NCI-H69 (cell line): ENCODE results near the gene CBFA2T2.
A peak's percentile ranks its signal among the peaks of the same experiment; 100 is the strongest.

ENCODE experiments used
- DNase-seq: peaks from one replicate; lab custom pipeline; 2025; lab: John Stamatoyannopoulos, UW

The CBFA2T2 gene

DNA sequence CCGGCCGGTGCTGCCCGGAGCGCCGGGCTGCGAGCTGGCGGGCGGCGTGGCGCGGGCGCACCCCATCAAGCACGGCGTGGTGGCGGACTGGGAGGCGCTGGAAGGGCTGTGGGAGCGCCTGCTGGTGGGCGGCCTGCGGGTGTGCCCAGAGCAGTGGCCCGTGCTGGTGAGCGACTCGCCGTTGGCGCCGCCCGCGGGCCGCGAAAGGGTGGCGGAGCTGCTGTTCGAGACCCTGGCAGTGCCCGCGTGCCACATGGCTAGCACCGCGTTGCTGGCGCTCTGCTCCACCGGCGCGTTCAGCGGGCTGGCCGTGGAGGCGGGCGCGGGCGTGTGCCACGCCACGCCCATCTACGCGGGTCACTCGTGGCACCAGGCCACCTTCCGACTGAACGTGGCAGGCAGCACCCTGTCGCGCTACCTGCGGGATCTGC is 177.4 kb downstream of the CBFA2T2 start:
- peak; percentile 74 for DNase-seq

DNA sequence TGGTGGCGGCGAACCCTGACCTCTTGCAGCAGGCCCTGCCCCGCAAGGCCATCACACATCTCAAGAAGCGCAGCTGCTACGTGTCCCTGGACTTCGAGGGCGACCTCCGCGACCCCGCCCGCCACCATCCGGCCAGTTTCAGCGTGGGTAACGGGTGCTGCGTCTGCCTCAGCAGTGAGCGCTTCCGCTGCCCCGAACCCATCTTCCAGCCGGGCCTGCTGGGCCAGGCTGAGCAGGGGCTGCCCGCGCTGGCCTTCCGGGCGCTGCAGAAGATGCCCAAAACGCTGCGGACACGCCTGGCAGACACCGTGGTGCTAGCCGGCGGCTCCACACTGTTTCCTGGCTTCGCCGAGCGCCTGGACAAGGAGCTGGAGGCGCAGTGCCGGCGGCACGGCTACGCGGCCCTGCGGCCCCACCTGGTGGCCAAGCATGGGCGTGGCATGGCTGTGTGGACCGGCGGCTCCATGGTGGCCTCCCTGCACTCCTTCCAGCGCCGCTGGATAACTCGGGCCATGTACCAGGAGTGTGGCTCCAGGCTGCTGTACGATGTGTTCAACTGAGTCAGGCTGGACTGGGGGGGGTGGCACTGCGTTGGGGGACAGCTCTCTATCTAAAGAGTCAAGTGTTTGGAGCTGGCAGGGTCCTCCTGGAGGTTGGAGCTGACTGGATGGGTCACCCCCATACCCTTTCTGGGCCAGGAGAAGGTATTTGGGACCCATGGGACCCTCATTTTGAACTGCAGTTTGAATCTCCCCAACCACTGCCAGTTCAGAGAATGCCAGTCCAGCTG is 178.0 kb downstream of the CBFA2T2 start:
- DNase-seq: peak; percentile 86

DNA sequence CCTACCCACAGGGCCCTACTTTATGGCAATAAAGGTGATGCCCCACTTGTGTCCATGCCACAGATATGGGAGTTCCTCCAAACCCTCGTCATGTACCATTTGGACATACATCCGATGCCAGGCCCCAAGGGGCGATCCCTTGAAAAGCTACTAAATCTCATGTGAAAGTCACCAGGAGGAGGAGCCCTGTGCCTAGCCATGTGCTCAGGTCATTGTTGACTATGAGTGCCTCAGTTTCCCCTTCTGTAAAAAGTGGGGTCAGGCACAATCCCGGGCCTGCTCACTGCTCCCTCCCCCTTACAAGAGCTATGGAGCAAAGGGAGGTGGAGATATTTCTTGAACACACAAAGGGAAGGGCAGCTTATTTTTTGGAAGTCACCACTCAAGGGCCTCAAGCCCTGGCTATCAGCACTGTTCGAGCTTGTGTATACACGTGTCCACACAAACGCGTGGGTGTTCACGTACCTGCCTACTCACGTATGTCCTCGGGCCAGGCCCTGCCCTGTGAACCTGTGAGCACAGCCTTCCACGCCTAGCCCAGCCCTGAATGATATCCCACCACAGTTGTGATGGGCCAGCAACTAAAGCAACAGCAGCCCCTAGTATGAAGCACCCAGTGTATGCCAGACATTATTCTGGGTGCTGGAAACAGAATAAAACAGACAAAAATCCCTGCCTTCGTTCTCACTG is 178.7 kb downstream of the CBFA2T2 start:
- DNase-seq: no peak

DNA sequence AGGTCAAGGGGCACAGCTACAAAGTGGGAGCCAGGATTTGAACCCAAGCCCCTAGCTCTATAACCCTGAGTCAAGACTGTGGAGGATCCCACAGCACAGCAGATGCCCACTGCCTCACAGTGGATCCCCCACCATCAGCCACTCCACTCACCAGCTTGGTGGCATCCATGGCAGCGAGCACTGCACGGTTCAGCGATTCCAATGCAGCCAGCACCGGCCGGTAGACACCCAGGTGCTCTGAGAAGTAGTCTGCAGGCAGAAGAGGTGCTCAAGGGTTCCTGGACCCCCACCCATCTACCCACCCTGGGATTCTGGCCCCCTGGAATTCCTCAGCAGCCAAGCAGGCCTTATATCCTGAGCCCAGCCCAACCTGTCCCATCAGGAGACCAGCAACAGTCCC is 179.3 kb downstream of the CBFA2T2 start:
- no peak for DNase-seq

DNA sequence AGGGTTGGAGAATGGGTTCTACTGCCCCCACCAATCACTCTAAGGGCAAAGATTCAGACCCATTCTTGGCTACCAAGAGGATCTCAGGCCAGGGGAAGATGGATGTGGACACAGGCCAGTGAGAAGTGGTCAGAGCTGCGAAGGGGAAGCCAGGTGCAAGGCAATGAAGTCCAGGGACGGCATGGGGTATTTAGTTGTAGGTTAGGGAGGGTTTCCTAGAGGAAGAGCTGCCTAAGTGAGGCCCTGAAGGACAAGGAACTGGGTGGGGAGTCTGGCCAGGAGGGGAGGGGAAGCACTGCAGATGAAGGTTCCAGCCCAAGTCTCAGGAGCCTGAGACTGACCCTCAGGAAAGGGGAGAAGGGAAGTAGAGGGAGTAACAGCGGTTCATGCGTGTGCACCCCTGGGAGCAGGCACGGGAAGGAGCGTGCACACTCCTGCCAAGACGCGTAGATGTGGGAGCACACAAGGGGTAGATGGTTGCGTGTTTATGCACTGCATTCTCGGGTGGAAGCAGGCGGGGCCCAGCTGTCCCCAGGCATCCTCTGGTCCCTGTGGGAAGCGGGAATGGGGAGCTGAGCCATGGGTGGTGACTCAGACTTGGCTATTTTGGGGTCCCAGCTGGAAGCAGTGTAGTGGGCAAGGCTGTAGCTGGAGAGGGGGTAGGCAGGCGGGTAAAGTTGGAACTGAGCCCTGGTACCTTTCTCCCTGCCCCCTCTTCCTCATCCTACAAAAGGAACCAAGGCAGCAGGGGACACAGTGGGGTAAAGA is 180.2 kb downstream of the CBFA2T2 start:
- DNase-seq: no peak

DNA sequence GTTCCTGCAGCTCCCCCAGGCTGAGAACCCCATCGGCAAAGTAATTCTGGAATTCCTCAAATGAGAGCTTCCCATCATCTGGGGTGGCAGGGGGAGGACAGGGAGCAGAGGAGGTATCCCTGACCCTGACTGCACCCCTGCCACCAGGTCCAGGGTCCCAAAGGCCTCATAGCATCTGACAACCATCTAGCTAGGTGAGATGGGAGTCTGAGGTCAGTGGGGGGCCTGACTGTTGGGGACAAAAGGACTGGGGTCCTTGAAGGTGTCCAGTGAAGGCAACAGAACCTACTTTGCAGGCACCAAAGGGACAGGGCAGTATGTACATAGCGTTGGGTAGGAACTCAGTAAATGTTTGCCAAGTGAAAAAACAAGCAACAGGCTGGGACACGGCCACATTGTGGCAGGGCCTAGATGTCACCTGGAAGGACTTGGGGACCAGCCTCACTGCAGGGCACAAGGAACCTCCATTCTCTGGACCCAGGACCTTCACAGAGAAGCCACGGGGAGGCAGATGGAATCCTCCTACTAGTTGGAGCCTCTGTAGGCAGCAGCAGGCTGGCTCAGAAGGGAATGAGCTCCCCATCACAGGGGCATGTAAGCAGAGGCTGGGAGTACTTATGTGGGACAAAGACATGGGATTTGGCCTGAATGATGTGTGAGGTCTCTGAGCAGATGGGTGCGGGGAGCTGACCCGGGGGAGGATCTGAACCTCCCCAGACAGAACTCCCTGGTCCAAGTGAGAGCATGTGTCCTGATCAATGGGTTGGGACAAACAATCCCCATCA is 181.0 kb downstream of the CBFA2T2 start:
- no peak for DNase-seq

DNA sequence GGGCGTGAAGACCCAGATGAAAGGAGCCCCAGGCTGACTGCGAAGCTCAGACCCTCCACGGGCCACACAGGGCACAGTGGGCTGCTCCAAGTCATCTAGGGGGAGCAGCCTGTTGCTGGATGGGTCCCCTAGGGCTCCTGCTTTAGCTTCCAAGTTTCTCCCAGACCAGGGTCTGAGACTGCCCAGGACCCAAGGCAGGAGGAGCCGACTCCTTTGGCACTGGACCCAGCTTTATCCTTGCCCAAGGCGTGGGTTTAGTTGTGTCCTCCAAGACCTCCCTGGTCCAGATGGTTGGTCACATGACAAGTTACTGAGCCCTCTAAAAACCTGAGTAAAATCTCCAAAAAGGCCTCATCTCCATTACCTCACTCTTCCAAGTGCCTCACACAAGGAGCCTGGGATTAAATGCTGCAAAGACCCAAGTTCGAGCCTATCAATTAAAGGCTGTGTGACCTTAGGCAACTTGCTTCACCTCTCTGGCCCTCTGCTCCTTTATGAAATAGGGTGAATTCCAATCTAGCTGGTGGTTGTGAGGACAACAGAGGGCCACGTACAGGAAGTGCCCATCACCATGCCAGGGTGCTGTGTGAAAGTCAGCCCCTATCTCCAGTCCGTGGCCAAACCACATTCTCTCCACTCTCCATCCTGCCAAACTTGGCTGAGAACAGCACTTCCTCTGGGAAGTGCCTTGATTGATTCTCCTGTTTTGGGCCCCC is 181.8 kb downstream of the CBFA2T2 start:
- DNase-seq: no peak

DNA sequence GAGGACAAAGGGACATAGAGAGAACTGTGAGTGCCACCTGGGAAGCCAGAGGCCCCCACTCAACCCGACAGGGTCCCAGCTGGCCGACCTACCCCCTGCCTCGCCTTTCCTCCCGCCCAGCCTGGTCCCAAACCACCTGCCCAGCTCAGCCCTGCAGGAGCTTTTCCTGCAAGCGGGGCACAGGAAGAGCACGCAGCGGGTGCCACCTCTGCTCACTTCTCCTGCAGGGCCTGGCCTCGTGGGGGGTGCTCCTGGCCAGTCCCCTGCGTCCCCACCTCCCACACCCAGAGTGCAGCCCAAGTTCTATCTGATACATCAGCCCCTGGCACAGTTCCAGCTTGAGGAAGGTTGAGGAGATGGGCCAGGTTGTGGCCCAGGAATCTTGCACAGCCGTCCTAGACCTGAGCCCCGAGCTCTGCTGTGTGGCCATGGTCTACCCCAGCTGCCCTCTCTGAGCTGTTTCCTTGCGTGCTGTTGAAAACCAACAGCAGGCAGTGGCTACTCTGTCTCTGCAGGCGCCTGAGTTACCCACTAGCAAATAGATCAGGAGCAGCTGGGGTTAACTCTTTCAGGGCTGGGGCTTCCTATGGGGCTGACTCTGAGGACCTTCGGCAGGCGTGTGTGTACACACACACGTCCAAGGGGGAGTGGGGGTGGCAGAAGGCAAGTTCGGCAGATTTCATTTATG is 182.7 kb downstream of the CBFA2T2 start:
- peak; percentile 85 for DNase-seq

DNA sequence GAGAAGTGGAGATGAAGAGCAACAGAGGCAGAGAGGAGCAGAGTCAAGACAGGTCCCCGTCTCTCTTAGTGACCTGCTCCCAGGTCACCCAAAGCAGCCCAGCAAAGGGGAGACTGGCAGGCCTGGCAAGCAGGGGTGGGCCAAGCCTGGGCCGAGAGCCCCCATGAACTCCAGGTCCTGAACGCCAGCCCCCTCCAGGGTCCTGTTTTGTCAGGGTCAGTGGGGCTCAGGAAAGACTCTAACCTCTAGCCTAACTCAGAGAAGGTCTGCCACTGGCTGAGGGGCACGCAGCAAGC is 183.2 kb downstream of the CBFA2T2 start:
- no peak for DNase-seq

DNA sequence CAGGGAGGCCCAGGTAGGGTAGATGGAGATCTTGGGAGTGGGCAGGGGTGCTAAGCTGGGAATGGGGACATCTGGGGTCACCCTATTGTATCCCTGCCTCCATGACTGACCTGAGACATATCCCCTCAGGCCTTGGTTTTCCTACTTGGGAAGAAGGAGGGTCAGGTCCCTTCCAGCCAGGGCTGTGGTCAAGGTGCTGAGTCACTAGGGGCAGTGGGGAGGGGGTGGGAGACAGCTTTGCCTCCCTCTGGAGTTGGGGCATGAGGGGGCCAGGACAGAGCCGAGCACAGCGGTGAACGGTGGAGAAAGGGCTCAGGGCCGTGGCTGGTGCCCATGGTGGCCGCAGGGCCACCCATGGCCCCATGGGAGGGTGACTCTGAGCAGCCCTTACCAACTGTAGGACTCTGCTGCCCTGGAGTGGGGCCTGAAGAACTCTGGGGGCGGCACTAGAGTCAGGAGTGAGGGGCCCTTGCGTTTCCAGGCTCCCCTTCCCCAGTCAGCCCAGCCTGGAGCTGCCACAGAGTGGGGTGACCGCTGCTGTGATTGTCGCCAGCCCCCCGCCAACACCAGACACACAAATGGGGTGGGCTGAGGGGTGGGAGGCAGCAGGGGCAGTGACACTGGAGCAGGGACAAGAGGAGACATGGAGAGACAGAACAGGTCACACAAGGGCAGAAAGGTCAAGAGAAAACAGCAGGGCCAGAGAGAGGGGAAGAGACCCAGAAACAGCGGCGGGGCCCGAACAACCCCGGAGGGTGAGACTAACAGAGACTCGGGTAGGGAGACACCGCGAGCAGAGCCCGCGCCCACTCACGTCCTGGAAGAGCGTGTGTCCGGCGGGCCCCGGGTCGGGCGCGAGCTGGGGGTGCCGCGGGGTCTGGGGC is 183.8 kb downstream of the CBFA2T2 start:
- DNase-seq: peak; percentile 46

DNA sequence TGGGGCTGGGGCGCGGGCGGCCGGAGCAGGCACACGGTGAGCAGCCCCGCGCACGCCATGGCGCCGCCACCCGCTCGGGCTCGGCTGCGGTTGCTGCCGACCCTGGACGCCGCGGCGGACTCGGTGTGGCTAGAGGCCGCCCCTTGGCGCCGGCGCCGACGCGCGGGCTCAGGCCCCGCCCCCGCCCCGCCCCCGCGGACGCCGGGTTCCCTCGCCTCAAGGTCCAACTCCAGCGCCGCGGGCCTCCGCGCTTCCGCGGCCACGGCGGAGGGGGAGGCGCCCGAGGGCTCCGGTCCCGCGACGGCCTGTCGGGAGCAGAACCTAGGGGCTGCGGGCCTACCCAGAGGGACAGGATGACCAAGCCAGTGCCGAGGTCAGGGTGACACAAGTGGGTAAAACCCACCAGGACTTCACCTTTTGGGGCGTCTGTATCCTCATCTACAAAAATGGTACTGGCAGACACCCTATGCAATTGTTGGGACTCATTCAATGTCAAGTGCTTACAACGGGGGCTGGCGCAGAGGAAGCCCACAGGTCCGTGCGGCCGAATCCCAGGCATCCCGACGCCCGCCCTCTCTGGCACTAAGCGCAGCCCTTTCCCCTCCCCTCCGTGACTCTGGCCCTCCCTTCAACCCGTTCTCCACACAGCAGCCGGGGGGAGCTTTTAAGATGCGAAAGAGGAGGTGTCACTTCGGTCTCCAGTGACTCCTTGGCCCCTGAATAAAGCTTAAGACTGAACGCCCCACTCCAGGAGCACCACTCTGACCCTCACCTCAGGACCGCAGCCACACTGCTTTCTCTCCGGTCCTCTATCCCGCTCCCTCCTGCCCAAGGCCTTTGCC is 184.6 kb downstream of the CBFA2T2 start, which contains the start of gene NECAB3:
Gene NECAB3 (minus strand): TSS at position 135 of the 842 bp plus-strand sequence. CDS start 76 bp downstream, at position 59.
- DNase-seq: peak; percentile 93

DNA sequence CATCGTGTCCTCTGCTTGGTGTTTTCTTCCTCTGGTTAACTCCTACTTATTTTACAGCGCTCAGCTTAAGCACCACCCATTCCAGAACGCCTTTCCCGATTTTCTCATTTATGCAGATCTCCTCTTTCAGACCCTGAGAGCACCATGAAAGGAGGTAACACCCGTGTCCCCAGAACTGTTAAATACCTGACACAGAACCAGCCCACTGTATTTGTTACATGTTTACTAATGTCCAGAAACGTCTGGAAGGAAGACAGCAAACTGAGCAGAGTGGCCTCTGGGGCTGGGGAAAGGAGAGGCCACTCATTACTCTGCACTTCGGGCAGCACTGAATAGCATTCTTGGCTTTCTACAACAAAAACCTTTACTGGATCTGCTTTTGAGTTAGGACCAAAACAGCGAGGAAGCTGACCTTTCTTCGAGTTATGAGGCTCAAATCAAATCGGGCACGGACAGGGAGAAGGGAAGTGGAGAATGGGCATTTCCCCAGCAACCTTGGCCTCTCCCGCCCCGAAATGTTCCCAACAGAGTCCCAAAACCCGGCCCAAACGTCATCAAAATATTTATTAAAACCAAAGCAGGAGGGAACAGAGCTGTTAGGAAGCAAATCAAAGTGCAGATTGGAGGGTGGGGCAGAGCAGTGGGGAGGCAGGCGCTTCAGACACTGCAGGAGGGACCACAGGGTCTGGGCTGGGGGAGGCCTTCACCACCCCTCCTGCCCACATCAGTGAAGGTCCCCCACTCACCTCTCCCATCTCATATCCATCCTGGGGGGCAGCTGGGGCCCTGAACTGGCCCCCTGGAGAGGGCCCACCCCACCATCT is 185.5 kb downstream of the CBFA2T2 start:
- DNase-seq: peak; percentile 53

DNA sequence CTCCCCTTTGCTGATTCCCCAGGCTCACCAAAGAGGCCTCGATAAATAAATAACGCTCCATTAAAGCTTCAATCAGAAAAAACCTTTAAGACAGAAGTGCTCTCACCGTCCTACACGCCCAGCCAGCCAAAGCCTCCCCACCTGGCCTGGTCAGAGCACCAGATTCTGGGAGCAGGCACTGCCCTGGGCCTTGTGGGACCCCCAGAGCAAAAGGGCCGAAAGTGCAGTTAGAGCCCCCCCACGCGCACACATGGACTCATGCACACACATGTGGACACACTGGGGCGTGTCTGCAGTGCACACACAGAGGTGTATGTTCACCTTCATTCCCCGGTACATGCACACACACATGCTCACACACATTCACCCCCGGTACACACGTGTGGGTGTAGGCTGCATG is 186.2 kb downstream of the CBFA2T2 start:
- peak; percentile 23 for DNase-seq

DNA sequence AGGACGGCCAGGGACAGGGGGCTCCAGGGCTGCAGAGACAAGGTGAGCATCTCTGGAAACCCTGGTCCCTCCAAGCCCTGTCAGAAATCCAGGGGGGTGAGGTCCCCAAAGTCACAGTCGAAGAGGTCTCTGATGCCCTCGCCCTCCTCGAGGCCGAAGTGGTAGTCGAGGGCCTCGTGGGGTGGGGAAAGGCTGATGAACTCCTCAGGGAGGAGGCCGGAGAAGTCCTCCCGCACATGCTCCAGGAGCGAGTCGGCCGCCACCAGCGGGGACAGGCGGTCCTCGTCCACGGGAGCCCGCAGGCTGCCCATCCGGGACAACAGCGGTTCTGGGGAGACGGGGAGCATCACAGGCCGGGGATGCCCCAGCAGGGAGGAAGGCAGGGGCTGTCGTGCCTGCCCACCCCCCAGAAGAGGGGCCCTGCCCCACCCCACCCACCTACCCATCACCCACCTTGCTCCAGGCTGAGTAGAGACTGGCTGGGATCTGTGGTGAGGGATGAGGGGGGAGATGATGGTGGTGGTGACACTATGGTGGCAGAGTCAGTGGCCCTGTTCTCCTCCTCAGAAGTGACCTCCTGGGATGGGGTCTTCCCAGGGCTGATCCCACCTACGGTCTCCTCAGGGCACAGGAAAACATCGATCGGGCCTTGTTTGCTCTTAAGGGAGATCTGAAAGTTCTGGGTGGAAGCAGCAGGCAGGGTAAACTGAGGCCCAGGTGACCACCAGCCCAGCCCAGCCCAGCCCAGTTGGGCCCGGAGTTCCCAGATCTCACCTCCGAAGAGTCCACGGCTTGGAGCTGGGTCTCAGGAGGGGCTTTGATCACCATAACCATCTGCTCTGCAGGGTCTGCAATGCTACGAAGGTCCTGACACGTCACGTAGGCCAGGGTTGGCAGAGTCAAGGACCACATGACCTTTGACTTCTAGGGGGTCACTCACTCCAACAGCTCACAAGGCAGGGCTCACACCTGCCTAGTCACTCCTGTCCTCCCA is 187.1 kb downstream of the CBFA2T2 start:
- DNase-seq: no peak

DNA sequence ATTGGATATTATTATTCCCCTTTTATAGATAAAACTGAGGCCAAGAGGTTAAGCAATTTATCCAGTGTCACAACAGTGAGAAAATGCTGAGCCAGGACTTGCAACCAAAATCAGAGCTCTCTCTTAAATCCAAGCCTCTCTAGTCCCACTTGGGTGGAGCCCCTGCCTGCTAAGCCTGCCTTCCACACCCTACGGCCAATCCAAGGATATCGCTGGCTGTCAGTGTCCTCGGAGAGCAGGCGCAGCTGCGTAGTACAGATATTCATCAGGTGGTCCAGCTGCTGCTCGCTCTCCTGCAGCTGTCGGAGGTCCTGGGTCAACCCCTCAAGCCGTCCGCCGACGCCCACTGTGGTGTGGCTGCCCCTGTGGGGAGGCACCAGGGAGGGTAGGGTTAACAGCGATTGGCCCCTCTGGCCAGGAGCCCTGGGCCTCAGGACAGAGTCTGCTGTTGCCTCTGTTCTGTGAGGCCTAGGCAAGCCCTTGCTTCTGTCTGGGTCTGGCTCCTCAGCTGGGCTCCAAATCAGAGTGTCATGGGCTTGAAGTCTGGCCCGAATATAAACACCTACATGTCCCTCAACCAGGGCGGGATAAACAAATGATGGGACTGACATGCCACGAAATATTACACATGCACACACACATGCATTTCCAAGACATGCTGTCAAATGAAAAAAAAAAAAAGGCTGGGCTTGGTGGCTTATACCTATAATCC is 188.3 kb downstream of the CBFA2T2 start:
- no peak for DNase-seq
